GM12865 (cell line): ENCODE data around the gene MTCH1.
A peak's percentile ranks its signal among the peaks of the same experiment; 100 is the strongest.

Source experiments
- DNase-seq: peaks from one replicate; pipeline ENCODE4 v3.0.0; 2010; ENCODE audit warnings: low read depth
- H3K4me3 ChIP-seq: 2 replicates; pipeline ENCODE4 v1.5.1; 2011; ENCODE audit warnings: mild to moderate bottlenecking, low read depth, low read length, control low read depth
- CTCF ChIP-seq: IDR thresholded peaks from 2 replicates; pipeline ENCODE4 v1.5.1; 2011; ENCODE audit warnings: low read length, control low read depth, low read depth, inconsistent platforms; ENCODE audit not compliant: insufficient read depth; ENCODE audit errors: missing control alignments

MTCH1 gene

GRCh38 chr6:36967301-36967700 is 18.7 kb downstream of the MTCH1 start:
- no peak for DNase-seq
- TF ChIP-seq CTCF = no peak
- no peak overlapping the region for H3K4me3 ChIP-seq

GRCh38 chr6:36964908-36965307 is 21.1 kb downstream of the MTCH1 start:
- no peak for DNase-seq
- no peak for TF ChIP-seq CTCF
- H3K4me3 ChIP-seq = no peak overlapping the region

GRCh38 chr6:36964349-36964748 is 21.6 kb downstream of the MTCH1 start:
- TF ChIP-seq CTCF = no peak
- DNase-seq = no peak
- H3K4me3 ChIP-seq = no peak overlapping the region

GRCh38 chr6:36963451-36964290 is 22.3 kb downstream of the MTCH1 start:
- DNase-seq = peak; percentile 42
- H3K4me3 ChIP-seq = no peak overlapping the region
- no peak for TF ChIP-seq CTCF

- no peak for TF ChIP-seq CTCF
- no peak overlapping the region for H3K4me3 ChIP-seq
- peak; percentile 81 for DNase-seq
Measured at GRCh38 chr6:36962874-36963273, 23.1 kb downstream of the MTCH1 start.

GRCh38 chr6:36961441-36962435 is 24.3 kb downstream of the MTCH1 start:
- H3K4me3 ChIP-seq = no peak overlapping the region
- no peak for DNase-seq
- no peak for TF ChIP-seq CTCF
